ENCODE measurements around the gene ZBED1. TPM values are rescaled to one million over a fixed set of nuclear protein-coding genes. Genes with fewer than 3 reads are reported as not detected.

ZBED1 gene
- total and polyA plus RNA-seq, 9 of the 15 experiments (the other 6 are each of a cell fraction or from before 2014, with no cell fraction given), result 0.61 to 27.6 (median 13.9) TPM

DNA sequence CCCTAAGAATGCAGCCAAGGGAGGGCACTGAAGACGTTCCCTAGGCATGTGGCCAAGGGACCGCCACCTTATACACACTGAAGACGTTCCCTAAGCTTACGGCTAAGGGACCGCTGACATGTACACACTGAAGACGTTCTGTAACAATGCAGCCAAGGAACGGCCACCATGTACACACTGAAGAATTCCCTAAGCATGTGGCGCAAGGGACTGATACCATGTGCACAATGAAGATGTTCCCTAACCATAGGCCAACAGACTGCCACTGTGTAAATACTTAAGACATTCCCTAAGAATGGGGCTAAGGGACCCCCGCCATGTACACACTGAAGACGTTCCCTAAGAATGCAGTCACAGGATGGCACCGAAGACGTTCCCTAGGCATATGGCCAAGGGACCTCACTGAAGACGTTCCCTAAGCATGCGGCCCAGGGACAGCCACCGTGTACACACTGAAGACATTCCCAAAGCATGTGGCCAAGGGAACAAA lies 36.1 kb downstream of the ZBED1 start (continued):
- TF ChIP-seq, protein P1, sequence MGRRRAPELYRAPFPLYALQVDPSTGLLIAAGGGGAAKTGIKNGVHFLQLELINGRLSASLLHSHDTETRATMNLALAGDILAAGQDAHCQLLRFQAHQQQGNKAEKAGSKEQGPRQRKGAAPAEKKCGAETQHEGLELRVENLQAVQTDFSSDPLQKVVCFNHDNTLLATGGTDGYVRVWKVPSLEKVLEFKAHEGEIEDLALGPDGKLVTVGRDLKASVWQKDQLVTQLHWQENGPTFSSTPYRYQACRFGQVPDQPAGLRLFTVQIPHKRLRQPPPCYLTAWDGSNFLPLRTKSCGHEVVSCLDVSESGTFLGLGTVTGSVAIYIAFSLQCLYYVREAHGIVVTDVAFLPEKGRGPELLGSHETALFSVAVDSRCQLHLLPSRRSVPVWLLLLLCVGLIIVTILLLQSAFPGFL (CRISPR knock-in tag; IDR thresholded peaks at IDR 0.05), result no peak
- TF ChIP-seq, protein P2, sequence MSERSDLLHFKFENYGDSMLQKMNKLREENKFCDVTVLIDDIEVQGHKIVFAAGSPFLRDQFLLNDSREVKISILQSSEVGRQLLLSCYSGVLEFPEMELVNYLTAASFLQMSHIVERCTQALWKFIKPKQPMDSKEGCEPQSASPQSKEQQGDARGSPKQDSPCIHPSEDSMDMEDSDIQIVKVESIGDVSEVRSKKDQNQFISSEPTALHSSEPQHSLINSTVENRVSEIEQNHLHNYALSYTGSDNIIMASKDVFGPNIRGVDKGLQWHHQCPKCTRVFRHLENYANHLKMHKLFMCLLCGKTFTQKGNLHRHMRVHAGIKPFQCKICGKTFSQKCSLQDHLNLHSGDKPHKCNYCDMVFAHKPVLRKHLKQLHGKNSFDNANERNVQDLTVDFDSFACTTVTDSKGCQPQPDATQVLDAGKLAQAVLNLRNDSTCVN (CRISPR knock-in tag; IDR thresholded peaks at IDR 0.05), result no peak
- TF ChIP-seq RBM15 (IDR thresholded peaks at IDR 0.05; ENCODE audit: insufficient read depth, low read length) (no peak), EGR1 (conservative IDR thresholded peaks at IDR 0.05) (no peak), TEAD4 (IDR thresholded peaks at IDR 0.05; ENCODE audit: low read length) (peak; percentile 58; the same call in 1 of the 2 replicates), TEAD4 (CRISPR knock-in tag; IDR thresholded peaks at IDR 0.05; ENCODE audit: borderline replicate concordance) (no peak), NR2F6 (CRISPR knock-in tag; IDR thresholded peaks at IDR 0.05) (no peak), RCOR1 (IDR thresholded peaks at IDR 0.05; ENCODE audit: borderline replicate concordance in 1 of 2, low read depth in 2 of 2, low read length in 2 of 2) (no peak), HEY1 (CRISPR knock-in tag; IDR thresholded peaks at IDR 0.05; ENCODE audit: borderline replicate concordance) (no peak), NELFE (IDR thresholded peaks at IDR 0.05; ENCODE audit: insufficient read depth, insufficient read length) (no peak), CEBPB (tag; IDR thresholded peaks at IDR 0.05) (peak; percentile 88), MAZ (CRISPR knock-in tag; conservative IDR thresholded peaks at IDR 0.05 in 1 of 2, IDR thresholded peaks at IDR 0.05 in 1 of 2) (no peak), C11orf30 (IDR thresholded peaks at IDR 0.05; ENCODE audit: low read depth) (no peak), DPF2 (IDR thresholded peaks at IDR 0.05) (peak; percentile 58; the same call in 1 of the 2 replicates), ZNF444 (CRISPR knock-in tag; IDR thresholded peaks at IDR 0.05) (no peak), ZNF79 (CRISPR knock-in tag; IDR thresholded peaks at IDR 0.05; ENCODE audit: low read depth) (no peak), NR3C1 (CRISPR knock-in tag; IDR thresholded peaks at IDR 0.05) (no peak), ZNF124 (CRISPR knock-in tag; IDR thresholded peaks at IDR 0.05) (no peak), FOXP1 (CRISPR knock-in tag; IDR thresholded peaks at IDR 0.05) (peak; percentile 55), TAF1 (IDR thresholded peaks at IDR 0.05; ENCODE audit: control insufficient read depth, extremely low read depth, insufficient read depth, low read length, severe bottlenecking) (no peak)
- TF ChIP-seq, protein P3, sequence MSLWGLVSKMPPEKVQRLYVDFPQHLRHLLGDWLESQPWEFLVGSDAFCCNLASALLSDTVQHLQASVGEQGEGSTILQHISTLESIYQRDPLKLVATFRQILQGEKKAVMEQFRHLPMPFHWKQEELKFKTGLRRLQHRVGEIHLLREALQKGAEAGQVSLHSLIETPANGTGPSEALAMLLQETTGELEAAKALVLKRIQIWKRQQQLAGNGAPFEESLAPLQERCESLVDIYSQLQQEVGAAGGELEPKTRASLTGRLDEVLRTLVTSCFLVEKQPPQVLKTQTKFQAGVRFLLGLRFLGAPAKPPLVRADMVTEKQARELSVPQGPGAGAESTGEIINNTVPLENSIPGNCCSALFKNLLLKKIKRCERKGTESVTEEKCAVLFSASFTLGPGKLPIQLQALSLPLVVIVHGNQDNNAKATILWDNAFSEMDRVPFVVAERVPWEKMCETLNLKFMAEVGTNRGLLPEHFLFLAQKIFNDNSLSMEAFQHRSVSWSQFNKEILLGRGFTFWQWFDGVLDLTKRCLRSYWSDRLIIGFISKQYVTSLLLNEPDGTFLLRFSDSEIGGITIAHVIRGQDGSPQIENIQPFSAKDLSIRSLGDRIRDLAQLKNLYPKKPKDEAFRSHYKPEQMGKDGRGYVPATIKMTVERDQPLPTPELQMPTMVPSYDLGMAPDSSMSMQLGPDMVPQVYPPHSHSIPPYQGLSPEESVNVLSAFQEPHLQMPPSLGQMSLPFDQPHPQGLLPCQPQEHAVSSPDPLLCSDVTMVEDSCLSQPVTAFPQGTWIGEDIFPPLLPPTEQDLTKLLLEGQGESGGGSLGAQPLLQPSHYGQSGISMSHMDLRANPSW (CRISPR knock-in tag; IDR thresholded peaks at IDR 0.05), result no peak
- TF ChIP-seq, protein P4, sequence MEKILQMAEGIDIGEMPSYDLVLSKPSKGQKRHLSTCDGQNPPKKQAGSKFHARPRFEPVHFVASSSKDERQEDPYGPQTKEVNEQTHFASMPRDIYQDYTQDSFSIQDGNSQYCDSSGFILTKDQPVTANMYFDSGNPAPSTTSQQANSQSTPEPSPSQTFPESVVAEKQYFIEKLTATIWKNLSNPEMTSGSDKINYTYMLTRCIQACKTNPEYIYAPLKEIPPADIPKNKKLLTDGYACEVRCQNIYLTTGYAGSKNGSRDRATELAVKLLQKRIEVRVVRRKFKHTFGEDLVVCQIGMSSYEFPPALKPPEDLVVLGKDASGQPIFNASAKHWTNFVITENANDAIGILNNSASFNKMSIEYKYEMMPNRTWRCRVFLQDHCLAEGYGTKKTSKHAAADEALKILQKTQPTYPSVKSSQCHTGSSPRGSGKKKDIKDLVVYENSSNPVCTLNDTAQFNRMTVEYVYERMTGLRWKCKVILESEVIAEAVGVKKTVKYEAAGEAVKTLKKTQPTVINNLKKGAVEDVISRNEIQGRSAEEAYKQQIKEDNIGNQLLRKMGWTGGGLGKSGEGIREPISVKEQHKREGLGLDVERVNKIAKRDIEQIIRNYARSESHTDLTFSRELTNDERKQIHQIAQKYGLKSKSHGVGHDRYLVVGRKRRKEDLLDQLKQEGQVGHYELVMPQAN (IDR thresholded peaks at IDR 0.05; ENCODE audit: borderline replicate concordance), result no peak
